T-helper 2 cell treated with Interferon-gamma antibody and Interleukin-4, amounts not matched to agents 5 μg/mL and 100 μg/mL, for 36 hours (primary cell): Measurements from ENCODE around the gene NGLY1.

ENCODE experiments used
- DNase-seq: peaks from one replicate; pipeline ENCODE4 v3.0.0; 2021; ENCODE audit warnings: low spot score
- H3K27ac Mint-ChIP-seq: one replicate; pipeline ENCODE4 v1.8.0; 2021; ENCODE audit warnings: mild to moderate bottlenecking, mixed read lengths
- H3K27me3 Mint-ChIP-seq: one replicate; pipeline ENCODE4 v1.8.0; 2021; ENCODE audit warnings: low read depth, mixed read lengths
- H3K36me3 Mint-ChIP-seq: one replicate; pipeline ENCODE4 v1.8.0; 2021; ENCODE audit warnings: low read depth, mixed read lengths
- H3K4me1 Mint-ChIP-seq: one replicate; pipeline ENCODE4 v1.8.0; 2021; ENCODE audit warnings: low read depth, mixed read lengths
- H3K4me3 Mint-ChIP-seq: one replicate; pipeline ENCODE4 v1.8.0; 2022; ENCODE audit warnings: mild to moderate bottlenecking, moderate library complexity, mixed read lengths
- H3K9me3 Mint-ChIP-seq: one replicate; pipeline ENCODE4 v1.8.0; 2021; ENCODE audit warnings: mixed read lengths

The NGLY1 gene

DNA sequence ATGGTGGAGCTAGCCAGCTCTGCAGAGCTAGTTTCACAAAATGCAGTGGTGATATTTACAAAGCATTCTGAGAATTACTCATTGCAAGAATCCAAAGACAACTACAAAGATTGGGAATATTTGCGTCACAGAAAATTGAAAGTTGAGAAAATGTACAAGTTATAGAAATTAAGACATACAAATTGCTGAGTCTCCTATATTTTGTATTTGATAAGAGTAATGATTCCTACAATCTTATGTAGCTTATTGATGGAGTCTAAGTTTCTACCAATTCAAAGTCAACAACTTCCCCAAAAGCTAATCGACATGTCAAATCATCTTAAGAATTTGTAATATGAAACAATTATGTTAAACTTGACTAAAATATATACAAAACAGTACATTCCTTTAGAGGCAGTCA is 72.2 kb downstream of the NGLY1 start:
- H3K27me3 Mint-ChIP-seq, result peaks cover 28% of the 10 kb centered on the region

DNA sequence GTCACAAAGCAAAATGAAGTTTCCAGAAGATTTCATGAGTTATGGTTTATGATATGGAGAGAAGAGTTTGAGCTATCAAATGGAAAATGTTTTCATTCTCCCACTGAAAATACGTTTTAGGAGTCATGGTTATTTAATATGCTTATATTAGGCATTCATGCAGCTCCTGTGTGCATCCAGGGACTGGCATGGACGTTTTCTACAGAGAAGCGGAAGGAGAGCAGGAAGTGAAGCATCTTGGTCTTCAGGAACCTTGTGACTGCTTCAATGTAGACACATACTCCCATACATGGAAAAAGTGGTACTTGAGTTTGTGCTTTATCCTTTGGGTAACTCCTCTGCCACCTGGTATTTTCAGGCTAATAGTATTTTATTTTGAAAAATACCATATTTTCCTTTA is 75.2 kb downstream of the NGLY1 start:
- no peak overlapping the region for H3K4me3 Mint-ChIP-seq
- no peak for DNase-seq
- no peak overlapping the region for H3K27ac Mint-ChIP-seq
- no peaks in the 10 kb centered on the region for H3K36me3 Mint-ChIP-seq
- peaks cover 40% of the 10 kb centered on the region for H3K27me3 Mint-ChIP-seq
- no peaks in the 10 kb centered on the region for H3K9me3 Mint-ChIP-seq
- H3K4me1 Mint-ChIP-seq, result no peaks in the 10 kb centered on the region

More for the DNA sequence above, 72.2 kb downstream of the NGLY1 start:
- no peak for DNase-seq
- Mint-ChIP-seq H3K9me3 (no peaks in the 10 kb centered on the region), H3K36me3 (no peaks in the 10 kb centered on the region), H3K27ac (no peak overlapping the region), H3K4me3 (no peak overlapping the region), H3K4me1 (no peaks in the 10 kb centered on the region)

DNA sequence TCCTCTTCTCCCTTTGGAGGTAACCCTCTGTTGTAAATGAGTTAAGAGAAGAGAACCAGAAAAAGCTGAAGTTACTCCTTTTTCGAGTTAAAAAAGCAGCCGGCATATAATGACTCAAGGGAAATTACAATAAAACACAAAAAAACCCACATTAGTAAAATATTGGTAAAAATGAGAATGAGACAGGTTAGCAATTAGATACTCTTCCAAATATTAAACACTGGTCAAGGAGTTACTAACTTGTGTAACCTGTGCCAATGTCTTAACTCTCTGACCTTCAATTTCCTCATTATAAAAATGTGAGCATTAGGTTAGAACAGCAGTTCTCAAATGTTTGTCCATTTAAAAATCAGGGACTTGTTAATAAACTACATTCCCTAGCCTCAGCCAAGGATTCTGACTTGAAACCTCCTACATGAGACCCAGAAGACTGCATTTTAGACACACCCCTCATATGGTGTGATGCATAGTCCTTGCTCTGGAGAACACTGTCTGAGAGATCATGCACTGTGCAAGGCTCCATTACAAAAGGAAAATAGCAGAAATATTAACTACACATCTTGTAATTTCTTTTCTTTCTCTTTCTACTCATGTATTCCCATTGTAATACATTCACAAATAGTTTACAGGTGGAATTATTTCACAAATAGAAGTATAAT is 75.8 kb downstream of the NGLY1 start:
- DNase-seq, result no peak
- Mint-ChIP-seq H3K36me3 (no peaks in the 10 kb centered on the region), H3K4me1 (no peaks in the 10 kb centered on the region), H3K27me3 (peaks cover 40% of the 10 kb centered on the region), H3K27ac (no peak overlapping the region), H3K9me3 (no peaks in the 10 kb centered on the region), H3K4me3 (no peak overlapping the region)

DNA sequence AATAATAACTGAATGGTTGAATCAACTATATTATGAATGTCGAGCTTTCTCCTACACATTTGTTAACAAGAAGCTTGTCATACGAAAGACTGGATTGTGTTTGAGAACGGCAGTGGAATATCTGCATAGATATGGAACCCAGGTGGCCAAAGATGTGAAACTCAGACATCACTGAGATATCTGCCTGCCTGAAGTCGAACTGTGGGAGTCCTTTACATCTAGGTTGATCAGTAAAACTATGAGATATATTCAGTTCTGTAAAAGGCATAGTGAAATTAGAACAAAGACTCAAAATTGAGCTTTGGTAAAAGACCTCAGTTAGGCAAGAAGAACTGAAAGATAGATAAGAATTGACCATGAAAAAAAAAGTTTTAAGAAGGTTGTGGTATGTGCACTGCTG is 77.0 kb downstream of the NGLY1 start:
- H3K4me3 Mint-ChIP-seq, result no peak overlapping the region
- no peaks in the 10 kb centered on the region for H3K36me3 Mint-ChIP-seq
- H3K27me3 Mint-ChIP-seq, result peaks cover 40% of the 10 kb centered on the region
- no peaks in the 10 kb centered on the region for H3K9me3 Mint-ChIP-seq
- H3K27ac Mint-ChIP-seq, result no peak overlapping the region
- DNase-seq, result no peak
- no peaks in the 10 kb centered on the region for H3K4me1 Mint-ChIP-seq

DNA sequence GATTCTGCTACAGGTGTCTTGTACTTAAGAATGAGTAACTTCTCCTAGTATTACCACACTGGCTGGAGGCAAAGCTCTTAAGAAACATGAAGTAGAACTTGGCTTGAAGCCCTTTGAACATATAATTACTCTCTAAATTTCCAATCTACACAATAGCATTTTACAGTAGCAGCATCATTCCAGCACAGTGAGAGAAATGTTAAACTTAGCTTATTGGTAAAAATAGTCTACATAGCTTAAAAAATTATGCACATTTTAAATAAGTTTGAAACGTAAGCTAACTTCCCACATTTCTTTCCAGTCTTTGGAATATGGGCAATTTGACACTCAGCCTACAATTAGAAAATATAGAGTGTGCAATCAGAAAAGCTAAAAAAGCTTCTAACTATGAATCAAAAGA is 85.7 kb downstream of the NGLY1 start:
- H3K27ac Mint-ChIP-seq, result no peak overlapping the region
- no peaks in the 10 kb centered on the region for H3K9me3 Mint-ChIP-seq
- H3K4me1 Mint-ChIP-seq, result no peaks in the 10 kb centered on the region
- no peak for DNase-seq
- H3K27me3 Mint-ChIP-seq, result peaks cover 7% of the 10 kb centered on the region
- no peaks in the 10 kb centered on the region for H3K36me3 Mint-ChIP-seq
- H3K4me3 Mint-ChIP-seq, result no peak overlapping the region

DNA sequence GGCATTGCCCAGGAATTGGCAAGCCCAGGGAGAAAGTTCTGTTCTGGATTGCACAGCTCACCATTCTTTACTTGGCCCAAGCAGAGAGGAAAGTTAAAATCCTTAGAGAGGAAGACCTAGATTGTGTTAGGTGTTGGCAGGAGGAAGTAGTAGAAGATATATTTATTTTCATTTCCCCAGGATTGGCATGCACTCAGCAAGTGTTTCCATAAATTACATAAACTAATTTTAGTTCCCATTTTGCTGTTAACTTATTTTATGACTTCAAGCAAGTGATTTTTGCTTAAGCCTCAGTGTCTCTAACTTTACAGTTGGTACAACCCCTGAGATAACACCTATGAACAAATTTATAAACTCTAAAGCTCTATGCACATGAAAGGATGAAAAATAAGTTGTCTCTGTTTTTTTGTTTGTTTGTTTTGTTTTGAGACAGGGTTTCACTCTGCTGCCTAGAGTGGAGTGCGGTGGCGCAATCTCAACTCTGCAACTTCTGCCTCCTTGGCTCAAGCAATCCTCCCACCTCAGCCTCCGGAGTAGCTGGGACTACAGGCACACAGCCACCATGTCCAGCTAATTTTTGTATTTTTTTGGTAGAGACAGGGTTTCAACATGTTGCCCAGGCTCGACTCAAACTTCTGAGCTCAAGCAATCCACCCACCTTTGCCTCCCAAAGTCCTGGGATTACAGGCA is 87.4 kb downstream of the NGLY1 start:
- no peak overlapping the region for H3K27ac Mint-ChIP-seq

DNA sequence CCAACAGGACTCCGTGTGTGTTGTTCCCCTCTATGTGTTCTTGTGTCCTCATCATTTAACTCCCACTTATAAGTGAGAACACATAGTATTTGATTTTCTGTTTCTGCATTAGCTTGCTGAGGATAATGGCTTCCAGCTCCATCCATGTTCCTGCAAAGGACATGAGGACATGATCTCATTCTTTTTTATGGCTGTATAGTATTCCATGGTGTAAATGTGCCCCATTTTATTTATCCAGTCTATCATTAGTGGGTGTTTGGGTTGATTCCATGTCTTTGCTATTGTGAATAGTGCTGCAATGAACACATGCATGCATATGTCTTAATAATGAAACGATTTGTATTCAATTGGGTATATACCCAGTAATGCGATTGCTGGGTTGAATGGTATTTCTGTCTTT is 90.0 kb downstream of the NGLY1 start:
- Mint-ChIP-seq H3K4me1 (no peaks in the 10 kb centered on the region), H3K36me3 (no peaks in the 10 kb centered on the region)

More for the DNA sequence above, 87.4 kb downstream of the NGLY1 start:
- no peak for DNase-seq
- H3K9me3 Mint-ChIP-seq, result no peaks in the 10 kb centered on the region
- H3K4me3 Mint-ChIP-seq, result no peak overlapping the region
- H3K36me3 Mint-ChIP-seq, result no peaks in the 10 kb centered on the region
- H3K27me3 Mint-ChIP-seq, result peaks cover 13% of the 10 kb centered on the region
- no peaks in the 10 kb centered on the region for H3K4me1 Mint-ChIP-seq

DNA sequence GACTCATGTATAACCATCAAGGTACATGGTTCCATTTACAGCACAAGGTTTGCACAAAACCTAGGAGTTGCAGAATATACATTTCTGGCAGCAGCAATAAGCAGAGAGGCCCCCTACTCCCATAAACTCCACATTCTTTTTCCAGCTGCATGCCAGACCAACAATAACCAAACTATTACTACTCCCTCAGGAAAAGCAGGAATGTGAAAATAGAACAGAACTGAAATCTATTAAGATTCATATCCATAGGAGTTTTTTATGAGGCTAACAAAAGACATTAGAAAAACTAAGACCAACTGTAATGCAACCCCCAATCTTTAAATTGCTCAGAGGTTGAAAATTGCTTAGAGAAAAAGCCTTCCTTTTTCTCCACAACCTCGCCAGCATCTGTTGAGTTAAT is 90.9 kb downstream of the NGLY1 start:
- H3K4me1 Mint-ChIP-seq, result no peaks in the 10 kb centered on the region
- H3K27me3 Mint-ChIP-seq, result peaks cover 22% of the 10 kb centered on the region
- H3K4me3 Mint-ChIP-seq, result no peak overlapping the region
- no peaks in the 10 kb centered on the region for H3K9me3 Mint-ChIP-seq
- no peak for DNase-seq
- no peak overlapping the region for H3K27ac Mint-ChIP-seq
- H3K36me3 Mint-ChIP-seq, result no peaks in the 10 kb centered on the region

More for the DNA sequence above, 90.0 kb downstream of the NGLY1 start:
- Mint-ChIP-seq H3K27ac (no peak overlapping the region), H3K4me3 (no peak overlapping the region), H3K27me3 (peaks cover 18% of the 10 kb centered on the region), H3K9me3 (no peaks in the 10 kb centered on the region)
- DNase-seq, result no peak

DNA sequence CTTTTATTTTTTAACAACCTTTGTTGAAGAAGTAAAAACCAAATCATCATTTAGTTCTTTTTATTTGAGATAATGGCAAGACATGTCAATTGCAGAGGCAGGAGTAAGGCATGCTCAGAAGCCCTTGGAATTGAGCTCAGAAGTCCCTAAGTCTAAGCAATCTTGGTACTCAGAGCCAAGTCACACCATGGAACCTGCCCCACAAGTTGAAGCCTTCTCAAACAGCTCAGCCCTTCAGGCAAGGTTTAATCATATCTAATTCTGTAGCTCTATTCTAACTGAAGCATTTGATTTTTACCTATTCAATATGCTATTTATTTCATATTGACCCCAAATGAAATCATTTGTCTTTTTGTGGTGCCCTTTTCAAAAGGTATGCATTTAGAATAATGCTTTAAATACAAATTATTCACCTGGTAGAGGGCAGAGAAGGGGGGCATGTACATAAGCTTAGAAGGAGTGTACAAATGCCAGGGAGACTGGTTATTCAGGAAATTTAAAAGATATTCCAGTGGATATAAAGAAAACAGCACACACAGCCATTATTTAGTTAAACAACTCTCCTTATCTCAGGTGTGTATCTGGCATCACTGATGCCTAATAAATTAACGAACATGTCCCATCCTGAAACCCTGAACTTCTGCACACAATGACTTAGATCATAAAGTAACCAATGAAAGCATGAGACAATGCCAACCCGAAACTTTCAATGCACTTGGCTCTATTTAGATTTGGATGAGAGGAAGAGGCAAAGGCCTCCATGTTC is 92.3 kb downstream of the NGLY1 start:
- no peak overlapping the region for H3K27ac Mint-ChIP-seq
- DNase-seq, result no peak
- no peak overlapping the region for H3K4me3 Mint-ChIP-seq
- H3K27me3 Mint-ChIP-seq, result peaks cover 20% of the 10 kb centered on the region
- no peaks in the 10 kb centered on the region for H3K9me3 Mint-ChIP-seq
- no peaks in the 10 kb centered on the region for H3K36me3 Mint-ChIP-seq
- H3K4me1 Mint-ChIP-seq, result no peaks in the 10 kb centered on the region

DNA sequence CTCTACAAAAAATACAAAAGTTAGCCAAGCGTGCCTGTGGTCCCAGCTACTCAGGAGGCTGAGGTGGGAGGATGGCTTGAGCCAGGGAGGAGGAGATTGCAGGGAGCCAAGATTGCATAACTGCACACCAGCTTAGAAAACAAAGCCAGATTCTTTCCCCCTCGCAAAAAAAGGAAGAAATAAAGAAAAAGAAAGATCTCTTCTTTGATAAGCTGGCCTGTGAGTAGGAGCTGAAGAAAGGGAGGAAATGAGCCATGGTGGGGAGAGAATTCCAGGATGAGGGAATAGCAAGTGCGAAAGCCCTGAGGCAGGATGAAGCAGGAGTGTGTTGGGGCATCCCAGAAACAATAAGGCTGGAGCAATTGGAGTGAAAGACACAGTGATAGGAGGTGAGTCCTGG is 94.0 kb downstream of the NGLY1 start:
- H3K4me3 Mint-ChIP-seq, result no peak overlapping the region
- peaks cover 19% of the 10 kb centered on the region for H3K27me3 Mint-ChIP-seq
- no peak overlapping the region for H3K27ac Mint-ChIP-seq
- no peaks in the 10 kb centered on the region for H3K4me1 Mint-ChIP-seq
- DNase-seq, result no peak
- no peaks in the 10 kb centered on the region for H3K9me3 Mint-ChIP-seq
- no peaks in the 10 kb centered on the region for H3K36me3 Mint-ChIP-seq

DNA sequence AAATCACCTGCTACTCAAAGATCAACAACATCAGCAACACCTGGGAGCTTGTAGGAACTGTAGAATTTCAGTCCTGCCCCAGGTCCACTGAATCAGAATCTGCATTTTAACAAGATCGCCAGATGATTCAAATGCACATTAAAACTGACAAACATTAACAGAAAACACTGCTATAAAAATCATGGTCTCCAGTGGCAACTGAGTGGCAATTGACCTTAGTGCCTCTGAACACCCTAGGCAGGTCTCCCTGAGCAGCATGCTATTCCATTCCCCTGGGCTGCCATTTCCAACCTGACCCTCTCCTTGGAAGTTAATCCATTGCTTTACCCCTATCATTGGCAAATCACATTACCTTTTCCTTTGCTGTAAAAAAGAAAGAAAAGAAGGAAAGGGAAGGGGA is 95.5 kb downstream of the NGLY1 start:
- no peak overlapping the region for H3K27ac Mint-ChIP-seq

DNA sequence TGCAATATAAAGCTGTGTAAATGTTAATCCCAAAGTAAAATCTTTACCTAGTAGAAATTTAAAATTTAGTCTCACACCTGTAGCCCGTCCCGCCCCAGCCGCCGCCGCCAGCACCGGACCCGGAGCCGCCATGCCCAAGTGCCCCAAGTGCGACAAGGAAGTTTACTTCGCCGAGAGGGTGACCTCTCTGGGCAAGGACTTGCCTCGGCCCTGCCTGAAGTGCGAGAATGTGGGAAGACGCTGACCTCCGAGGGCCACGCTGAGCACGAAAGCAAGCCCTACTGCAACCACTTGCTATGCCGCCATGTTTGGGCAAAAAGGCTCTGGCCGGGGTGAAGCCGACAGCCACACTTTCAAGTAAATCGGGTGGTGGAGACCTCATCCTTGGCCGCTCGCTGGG is 96.5 kb downstream of the NGLY1 start:
- no peak overlapping the region for H3K27ac Mint-ChIP-seq
- H3K4me3 Mint-ChIP-seq, result no peak overlapping the region
- H3K9me3 Mint-ChIP-seq, result no peaks in the 10 kb centered on the region
- H3K4me1 Mint-ChIP-seq, result no peaks in the 10 kb centered on the region
- DNase-seq, result no peak
- peaks cover 12% of the 10 kb centered on the region for H3K27me3 Mint-ChIP-seq
- H3K36me3 Mint-ChIP-seq, result no peaks in the 10 kb centered on the region

More for the DNA sequence above, 95.5 kb downstream of the NGLY1 start:
- Mint-ChIP-seq H3K9me3 (no peaks in the 10 kb centered on the region), H3K27me3 (peaks cover 15% of the 10 kb centered on the region), H3K4me1 (no peaks in the 10 kb centered on the region), H3K36me3 (no peaks in the 10 kb centered on the region), H3K4me3 (no peak overlapping the region)
- DNase-seq, result no peak

DNA sequence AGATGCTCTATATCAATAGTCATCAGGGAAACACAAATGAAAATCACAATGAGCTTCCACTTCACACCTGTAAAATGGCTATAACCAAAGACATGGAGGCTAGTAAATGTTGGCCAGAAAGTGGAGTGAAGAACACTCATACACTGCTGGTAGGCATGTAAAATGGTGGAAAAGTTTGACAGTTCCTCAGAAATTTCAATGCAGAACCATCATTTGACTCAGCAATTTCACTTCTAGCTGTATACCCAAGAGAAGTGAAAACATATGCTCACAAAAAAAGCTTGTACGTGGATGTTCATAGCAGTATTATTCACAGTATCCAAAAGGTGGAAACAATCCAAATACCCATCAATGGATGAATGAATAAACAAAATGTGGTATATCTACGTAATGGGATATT is 99.4 kb downstream of the NGLY1 start:
- Mint-ChIP-seq H3K36me3 (no peaks in the 10 kb centered on the region), H3K27ac (no peak overlapping the region), H3K4me1 (no peaks in the 10 kb centered on the region), H3K9me3 (no peaks in the 10 kb centered on the region), H3K4me3 (no peak overlapping the region), H3K27me3 (peaks cover 13% of the 10 kb centered on the region)
- DNase-seq, result no peak

DNA sequence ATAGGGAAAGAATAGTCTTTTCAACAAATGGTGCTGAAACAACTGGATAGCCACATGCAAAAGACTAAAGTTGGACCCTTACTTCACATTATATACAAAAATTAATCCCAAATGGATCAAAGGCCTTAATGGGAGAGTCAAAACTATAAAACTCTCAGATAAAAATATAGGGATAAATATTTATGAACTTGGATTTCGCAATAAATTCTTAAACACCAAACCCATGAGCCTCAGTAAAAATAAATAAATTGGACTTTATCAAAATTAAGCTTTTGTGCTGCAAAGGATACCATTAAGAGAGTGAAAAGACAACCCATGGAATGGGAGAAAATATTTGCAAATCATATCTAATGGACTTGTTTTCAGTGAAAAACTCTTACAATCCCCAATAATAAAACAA is 99.8 kb downstream of the NGLY1 start:
- Mint-ChIP-seq H3K4me3 (no peak overlapping the region), H3K27ac (no peak overlapping the region), H3K27me3 (peaks cover 13% of the 10 kb centered on the region), H3K9me3 (no peaks in the 10 kb centered on the region), H3K4me1 (no peaks in the 10 kb centered on the region), H3K36me3 (no peaks in the 10 kb centered on the region)
- no peak for DNase-seq
